Ovary (tissue), 9 donors: ENCODE measurements around the gene MRPL50. TPM values are rescaled to one million over a fixed set of nuclear protein-coding genes. Genes with fewer than 3 reads are reported as not detected.
A peak's percentile ranks its signal among the peaks of the same experiment; 100 is the strongest.

Experiments
- DNase-seq, 5 donors: peaks; one replicate each; pipeline ENCODE4 v3.0.0-alpha.2; 2019 to 2020
- H3K27ac ChIP-seq, 2 donors: fragments of 200-600 bp; one replicate each; pipeline versions ENCODE4 v1.5.1 to v1.8.0; 2019 to 2022
- H3K27me3 ChIP-seq: fragments of 200-600 bp; one replicate; pipeline ENCODE4 v1.8.0; 2022
- H3K36me3 ChIP-seq: fragments of 200-600 bp; sonication (generic); one replicate; pipeline ENCODE4 v1.5.1; 2019
- H3K4me1 ChIP-seq: one replicate; pipeline ENCODE4 v1.8.1; 2013; ENCODE audit warnings: mild to moderate bottlenecking, moderate library complexity; ENCODE audit not compliant: insufficient read depth
- H3K4me3 ChIP-seq: fragments of 200-600 bp; sonication (generic); one replicate; pipeline ENCODE4 v1.5.1; 2017
- H3K9me3 ChIP-seq, 2 donors: fragments of 200-600 bp in 1 of 2; sonication (generic) in 1 of 2; one replicate each; pipeline versions ENCODE4 v1.5.1 to v1.8.1; 2013 to 2019; ENCODE audit warnings: mild to moderate bottlenecking in 1 of 2, moderate library complexity in 1 of 2
- CTCF ChIP-seq, 3 donors: fragments of 450-650 bp in 2 of 3; fragments of 200-600 bp in 1 of 3; IDR thresholded peaks; one replicate each; pipeline versions ENCODE4 v1.5.1 to v1.8.0; 2016 to 2022; ENCODE audit warnings: antibody characterized with exemption in 3 of 3, mild to moderate bottlenecking in 1 of 3
- EP300 ChIP-seq: sonication (generic); formaldehyde crosslinking; IDR thresholded peaks from one replicate; pipeline ENCODE4 v1.6.1; 2017; ENCODE audit warnings: antibody characterized with exemption
- POLR2A ChIP-seq: fragments of 450-650 bp; IDR thresholded peaks from one replicate; pipeline ENCODE4 v1.6.1; 2017; ENCODE audit warnings: antibody characterized with exemption, mild to moderate bottlenecking, moderate library complexity
- WGBS, 3 donors: extraction: QIAGEN DNeasy Blood & Tissue Kit in 1 of 3; methylation state at CpG; one replicate each; pipeline versions ENCODE4 v1.1.5 to v1.1.7; 2013 to 2017; 5-methylcytosine and 5-hydroxymethylcytosine counted together
- intact Hi-C, 4 donors: fragments of 100-400 bp; cut with DNase I; formaldehyde crosslinking; loops; one replicate each; pipeline versions ENCODE4 v1.11.0 to v1.15.1; 2022 to 2023
- polyA plus RNA-seq, 2 donors: library from polyadenylated mRNA; stranded (reverse); fragments of 200-250 nt in 1 of 2; fragments of 350-450 nt in 1 of 2; fragmentation: Illumina TruSeq in 1 of 2; extraction: RNeasy Lipid Tissue Mini Kit (QIAGEN cat#74804) in 1 of 2; gene quantifications; one replicate each; pipeline ENCODE4 v1.2.3, GENCODE V29; 2013 to 2014
- total RNA-seq, 7 donors: library from RNA; depleted of rRNA in 2 of 7; stranded (reverse); fragments of >200 nt in 2 of 7; fragmentation: NEBNext Ultra II Directional in 3 of 7; extraction: Animal tissue kit (Norgen Biotek cat#: 25700) in 3 of 7; gene quantifications; one replicate each; pipeline versions ENCODE4 v1.1.0 to v1.2.4, GENCODE V29; 2016 to 2023
- donor health status: DM: no; HTN: no; CAD: no; lungs with moderate emphysema.
- donor health status: DM: no; HTN: no; CAD: no.
- donor health status: Bipolar disorder and iron deficiency.
- donor health status: DM: yes; HTN: yes; CAD: no.
- donor health status: DM: no; HTN: no; CAD: no.
- donor health status: DM: yes; HTN: yes; CAD: no.

MRPL50 gene
- total and polyA plus RNA-seq, 9 donors: 9.2 to 16.9 (median 14.2) TPM

- Histone ChIP-seq H3K27ac (no peak overlapping the region), H3K9me3 (no peaks in the 10 kb centered on the region), H3K4me1 (no peaks in the 10 kb centered on the region), H3K4me3 (no peak overlapping the region), H3K36me3 (no peaks in the 10 kb centered on the region), H3K27me3 (no peaks in the 10 kb centered on the region)
- TF ChIP-seq CTCF (IDR thresholded peaks at IDR 0.05) (no peak), POLR2A (no peak), EP300 (no peak)
- peak in 3 of 5 donors; percentile 20 to 47 (median 40) for DNase-seq
- intact Hi-C loops: no loop called here
- 11 to 27% (median 25%) methylated on average over 2 of the region's 2 CpGs for WGBS, 3 donors
Measured at GRCh38 chr9:101437806-101438232, 39.4 kb upstream of the MRPL50 start.

GRCh38 chr9:101435601-101436079 is 37.2 kb upstream of the MRPL50 start, which contains the start of gene ALDOB:
Gene ALDOB (minus strand): TSS chr9:101435774. CDS start chr9:101430887, 4,887 bp downstream.
- no peak within 1 kb of the TSS for H3K27ac ChIP-seq
- no peaks in the 10 kb centered on the region for H3K27me3 ChIP-seq
- 48 to 54% (median 54%) methylated on average over 2 of the region's 2 CpGs for WGBS, 3 donors
- H3K36me3 ChIP-seq: no peaks in the 10 kb centered on the region
- no peak for DNase-seq
- H3K9me3 ChIP-seq: no peaks in the 10 kb centered on the region
- intact Hi-C loops: no loop called here
- no peak within 1 kb of the TSS for H3K4me3 ChIP-seq
- no peak for TF ChIP-seq EP300
- H3K4me1 ChIP-seq: no peaks in the 10 kb centered on the region

GRCh38 chr9:101434998-101435397 is 36.6 kb upstream of the MRPL50 start:
- no peak overlapping the region for H3K27ac ChIP-seq
- 44 to 71% (median 48%) methylated on average over 3 of the region's 3 CpGs for WGBS, 3 donors
- H3K4me3 ChIP-seq: no peak overlapping the region
- no peaks in the 10 kb centered on the region for H3K27me3 ChIP-seq
- no peaks in the 10 kb centered on the region for H3K4me1 ChIP-seq
- intact Hi-C loops: no loop called here
- no peaks in the 10 kb centered on the region for H3K9me3 ChIP-seq
- TF ChIP-seq EP300: no peak
- no peak for TF ChIP-seq CTCF (IDR thresholded peaks at IDR 0.05)
- TF ChIP-seq POLR2A: no peak
- no peaks in the 10 kb centered on the region for H3K36me3 ChIP-seq
- no peak for DNase-seq

- H3K4me3 ChIP-seq: no peak overlapping the region
- no peak for TF ChIP-seq POLR2A
- TF ChIP-seq EP300: no peak
- no peak for TF ChIP-seq CTCF (IDR thresholded peaks at IDR 0.05)
- no peak overlapping the region for H3K27ac ChIP-seq
- 44 to 57% (median 56%) methylated on average over 3 of the region's 3 CpGs for WGBS, 3 donors
- H3K4me1 ChIP-seq: no peaks in the 10 kb centered on the region
- no peak for DNase-seq
- no peaks in the 10 kb centered on the region for H3K27me3 ChIP-seq
- intact Hi-C loops: no loop called here
- H3K36me3 ChIP-seq: no peaks in the 10 kb centered on the region
- no peaks in the 10 kb centered on the region for H3K9me3 ChIP-seq
Measured at GRCh38 chr9:101433229-101433628, 34.8 kb upstream of the MRPL50 start.

GRCh38 chr9:101432740-101433139 is 34.3 kb upstream of the MRPL50 start:
- Histone ChIP-seq H3K9me3 (no peaks in the 10 kb centered on the region), H3K4me1 (no peaks in the 10 kb centered on the region), H3K4me3 (no peak overlapping the region), H3K36me3 (no peaks in the 10 kb centered on the region), H3K27me3 (no peaks in the 10 kb centered on the region), H3K27ac (no peak overlapping the region)
- TF ChIP-seq POLR2A (no peak), CTCF (IDR thresholded peaks at IDR 0.05) (no peak)
- 18 to 24% (median 21%) methylated on average over 1 of the region's 1 CpG for WGBS, 3 donors
- intact Hi-C loops: no loop called here
- DNase-seq: no peak
